IMR-90 (cell line): ENCODE measurements around the gene CD33. TPM values are rescaled to one million over a fixed set of nuclear protein-coding genes. Genes with fewer than 3 reads are reported as not detected.

Experiments
- ATAC-seq: fragments of 200-7000 bp; cut with Tn5 transposase; 2 replicates; pipeline ENCODE4 v1.9.1; 2020; ENCODE audit warnings: low read depth, mild to moderate bottlenecking, moderate library complexity
- BruUV-seq: library from RNA; stranded (reverse); fragments of 400-500 nt; replicated peaks from 2 replicates; lab custom pipeline; 2021; lab: Mats Ljungman, UMichigan
- CTCF ChIA-PET: fragments of 300-600 bp; formaldehyde crosslinking; extraction: SDS; loops from one replicate; lab custom pipeline; 2021; ENCODE audit warnings: antibody characterized with exemption; lab: Yijun Ruan, JAX
- POLR2A ChIA-PET: fragments of 300-600 bp; sonication (Branson Sonifier 250); formaldehyde crosslinking; loops from one replicate; lab custom pipeline; 2022; ENCODE audit warnings: antibody characterized with exemption; ENCODE audit not compliant: unreplicated experiment; lab: Charles Lee
- DNase-seq: peaks from one replicate; pipeline ENCODE4 v3.0.0; 2013
- H2AFZ ChIP-seq: replicated peaks from 2 replicates; pipeline ENCODE3; 2013; ENCODE audit warnings: low read length, mild to moderate bottlenecking; ENCODE audit not compliant: poor library complexity
- H2AK5ac ChIP-seq: 2 replicates; pipeline ENCODE4 v1.6.1; 2013; ENCODE audit warnings: low read depth, low read length, inconsistent platforms
- H2AK9ac ChIP-seq: replicated peaks from 2 replicates; pipeline ENCODE3; 2013; ENCODE audit warnings: mild to moderate bottlenecking, low read depth, low read length, moderate library complexity; ENCODE audit not compliant: poor library complexity
- H2BK120ac ChIP-seq: 2 replicates; pipeline ENCODE4 v1.6.1; 2013; ENCODE audit warnings: low read depth, low read length, inconsistent platforms
- H2BK15ac ChIP-seq: 3 replicates; pipeline ENCODE4 v1.6.1; 2013; ENCODE audit warnings: low read depth, low read length, inconsistent platforms
- H2BK20ac ChIP-seq: 2 replicates; pipeline ENCODE4 v1.6.1; 2013; ENCODE audit warnings: low read depth, mild to moderate bottlenecking, inconsistent platforms, low read length, moderate library complexity
- H2BK5ac ChIP-seq: 2 replicates; pipeline ENCODE4 v1.6.1; 2013; ENCODE audit warnings: mild to moderate bottlenecking, low read depth, low read length, inconsistent platforms; ENCODE audit not compliant: poor library complexity, severe bottlenecking
- H3K14ac ChIP-seq: replicated peaks from 2 replicates; pipeline ENCODE4 v1.6.1; 2013; ENCODE audit warnings: low read depth, low read length, inconsistent platforms
- H3K18ac ChIP-seq: 2 replicates; pipeline ENCODE4 v1.6.1; 2013; ENCODE audit warnings: low read depth, low read length, control low read depth
- H3K23ac ChIP-seq: 2 replicates; pipeline ENCODE4 v1.6.1; 2013; ENCODE audit warnings: low read depth, low read length, inconsistent platforms
- H3K27ac ChIP-seq: 2 replicates; pipeline ENCODE4 v1.5.1; 2013; ENCODE audit warnings: mild to moderate bottlenecking, control low read depth, low read length; ENCODE audit not compliant: insufficient read depth
- H3K27me3 ChIP-seq: 2 replicates; pipeline ENCODE4 v1.6.1; 2013; ENCODE audit warnings: low read length; ENCODE audit not compliant: control insufficient read depth, insufficient read depth
- H3K36me3 ChIP-seq: 2 replicates; pipeline ENCODE4 v1.6.1; 2013; ENCODE audit warnings: low read length, mixed read lengths; ENCODE audit not compliant: control insufficient read depth, insufficient read depth
- H3K4ac ChIP-seq: 2 replicates; pipeline ENCODE4 v1.6.1; 2013; ENCODE audit warnings: low read depth, low read length, inconsistent platforms
- H3K4me1 ChIP-seq: 2 replicates; pipeline ENCODE4 v1.6.1; 2013; ENCODE audit warnings: low read length, mixed read lengths; ENCODE audit not compliant: control insufficient read depth, insufficient read depth
- H3K4me2 ChIP-seq: 2 replicates; pipeline ENCODE4 v1.6.1; 2013; ENCODE audit warnings: low read depth, mild to moderate bottlenecking, control low read depth, low read length, moderate library complexity
- H3K4me3 ChIP-seq: 2 replicates; pipeline ENCODE4 v1.5.1; 2013; ENCODE audit warnings: low read depth, mild to moderate bottlenecking, control low read depth, low read length, moderate library complexity; ENCODE audit not compliant: insufficient read depth
- H3K56ac ChIP-seq: 2 replicates; pipeline ENCODE4 v1.6.1; 2013; ENCODE audit warnings: low read length, inconsistent platforms; ENCODE audit not compliant: insufficient read depth; ENCODE audit errors: extremely low read depth
- H3K79me1 ChIP-seq, 2 experiments: 2 replicates each; pipeline ENCODE4 v1.6.1; 2013; ENCODE audit warnings: low read length in 2 of 2, inconsistent platforms in 1 of 2, low read depth in 1 of 2
- H3K9ac ChIP-seq: 2 replicates; pipeline ENCODE4 v1.6.1; 2013; ENCODE audit warnings: low read depth, low read length, control low read depth
- H3K9me1 ChIP-seq: 2 replicates; pipeline ENCODE4 v1.6.1; 2013; ENCODE audit warnings: low read length, inconsistent platforms; ENCODE audit not compliant: insufficient read depth
- H3K9me3 ChIP-seq: 2 replicates; pipeline ENCODE4 v1.6.1; 2013; ENCODE audit warnings: low read length; ENCODE audit not compliant: control insufficient read depth, insufficient read depth
- H4K20me1 ChIP-seq: 2 replicates; pipeline ENCODE4 v1.6.1; 2013; ENCODE audit warnings: low read length, inconsistent platforms; ENCODE audit not compliant: insufficient read depth
- H4K5ac ChIP-seq: 2 replicates; pipeline ENCODE4 v1.6.1; 2013; ENCODE audit warnings: mild to moderate bottlenecking, low read depth, low read length, control low read depth
- H4K8ac ChIP-seq, 2 experiments: 2 replicates each; pipeline ENCODE4 v1.6.1; 2013; ENCODE audit warnings: low read depth in 2 of 2, low read length in 2 of 2, control low read depth in 1 of 2, inconsistent platforms in 1 of 2
- H4K91ac ChIP-seq: 2 replicates; pipeline ENCODE4 v1.6.1; 2013; ENCODE audit warnings: low read depth, low read length, inconsistent platforms; ENCODE audit not compliant: insufficient read depth
- RAD21 ChIP-seq: IDR thresholded peaks from 2 replicates; pipeline ENCODE4 v1.6.1; 2012; ENCODE audit warnings: low read length, improper control_type of control experiment
- SMC3 ChIP-seq: fragments of 150-350 bp; IDR thresholded peaks from 2 replicates; pipeline ENCODE4 v1.6.1; 2016; ENCODE audit warnings: low read depth, mild to moderate bottlenecking, antibody characterized with exemption, low read length, moderate library complexity
- WGBS, 2 experiments: methylation state at CpG; one replicate each; pipeline versions ENCODE4 v1.1.5 to v1.1.7; 2013; ENCODE audit warnings: missing lambda C conversion rate in 2 of 2; ENCODE audit not compliant: insufficient read length in 1 of 2; ENCODE audit errors: extremely low coverage in 2 of 2; 5-methylcytosine and 5-hydroxymethylcytosine counted together
- dilution Hi-C: fragments of 300-500 bp; cut with HindIII; formaldehyde crosslinking; loops from one replicate; pipeline ENCODE4 v1.14.3; 2018; ENCODE audit warnings: low sequenced_read_pairs; ENCODE audit not compliant: unreplicated experiment
- in situ Hi-C: fragments of 300-500 bp; cut with MboI; formaldehyde crosslinking; loops from 3 replicates; pipeline ENCODE4 v1.14.3; 2019; ENCODE audit warnings: low sequenced_read_pairs, inconsistent platforms, mixed read lengths
- intact Hi-C: fragments of 100-400 bp; cut with micrococcal nuclease; formaldehyde crosslinking; loops from 2 replicates; pipeline ENCODE4 v1.10.0; 2022
- polyA plus RNA-seq, 3 experiments: library from polyadenylated mRNA; depleted of rRNA; stranded (reverse); fragments of >200 nt; gene quantifications; 2 replicates each; pipeline ENCODE4 v1.2.3, GENCODE V29; 2012; ENCODE audit warnings: low replicate concordance in 1 of 3
- total RNA-seq: library from RNA; depleted of rRNA; stranded (reverse); fragments of >200 nt; gene quantifications from 2 replicates; pipeline ENCODE4 v1.2.3, GENCODE V29; 2012

CD33 gene
- total and polyA plus RNA-seq, 2 of the 4 experiments (the other 2 are of a cell fraction), result not detected

- ATAC-seq (no peak), DNase-seq (no peak)
- no peak for TF ChIP-seq RAD21
- TF ChIP-seq SMC3, result no peak
- Histone ChIP-seq H3K4me2 (no peak overlapping the region), H2BK15ac (no peak overlapping the region), H3K4ac (no peak overlapping the region), H3K4me3 (no peak overlapping the region), H2AFZ (no peak overlapping the region), H2BK20ac (no peak overlapping the region), H3K27ac (no peak overlapping the region), H4K20me1 (no peaks in the 10 kb centered on the region), H2BK5ac (no peak overlapping the region), H3K9ac (no peak overlapping the region), H3K27me3 (no peaks in the 10 kb centered on the region), H3K36me3 (no peaks in the 10 kb centered on the region), H3K18ac (no peak overlapping the region), H4K8ac (no peak overlapping the region), H4K5ac (no peak overlapping the region), H3K79me1 (no peaks in the 10 kb centered on the region), H3K4me1 (no peaks in the 10 kb centered on the region), H2AK5ac (no peak overlapping the region), H3K23ac (no peak overlapping the region), H2AK9ac (no peak overlapping the region), H4K91ac (no peak overlapping the region), H3K56ac (no peak overlapping the region), H2BK120ac (no peak overlapping the region), H3K9me3 (peaks cover 5% of the 10 kb centered on the region; the same call in 1 of the 2 replicates), H3K9me1 (no peaks in the 10 kb centered on the region), H3K14ac (no peak overlapping the region)
- POLR2A ChIA-PET, result no interaction called here
- intact Hi-C loops (no loop called here), dilution Hi-C loops (no loop called here), in situ Hi-C loops (no loop called here)
- BruUV-seq, result no TSS peak
- WGBS, 2 experiments, result no CpG with 5 or more reads among the region's 2 CpGs
- CTCF ChIA-PET, result no interaction called here
These were observed 17.1 kb upstream of the CD33 start for GRCh38 chr19:51207747-51208146.
